WTC11 (cell line): ENCODE data around the gene TMEM254. TPM values are rescaled to one million over a fixed set of nuclear protein-coding genes. Genes with fewer than 3 reads are reported as not detected.
"Not testable (repeated sequence)": the region's sequence is repeated elsewhere in the genome, so short reads cannot be mapped to it uniquely, and the experiment has no call there.

Source experiments
- ATAC-seq: fragments of 200-7000 bp; cut with Tn5 transposase; 2 replicates; pipeline ENCODE4 v1.10.0; 2021; ENCODE audit warnings: mild to moderate bottlenecking, moderate library complexity
- CTCF ChIA-PET: fragments of 300-600 bp; sonication (Branson Sonifier 250); formaldehyde crosslinking; loops from one replicate; lab custom pipeline; 2021; ENCODE audit warnings: antibody characterized with exemption; lab: Charles Lee
- POLR2A ChIA-PET: fragments of 350-600 bp; sonication (Branson Sonifier 250); formaldehyde crosslinking; loops from one replicate; lab custom pipeline; 2021; ENCODE audit warnings: antibody characterized with exemption; lab: Charles Lee
- DNase-seq: peaks from one replicate; pipeline ENCODE4 v3.0.0; 2021; ENCODE audit warnings: low spot score
- H3K27ac Mint-ChIP-seq: 2 replicates; pipeline ENCODE4 v1.8.0; 2021; ENCODE audit warnings: mixed read lengths
- H3K27me3 Mint-ChIP-seq: 2 replicates; pipeline ENCODE4 v1.8.0; 2021; ENCODE audit warnings: low read depth, mild to moderate bottlenecking, moderate library complexity, mixed read lengths
- H3K36me3 Mint-ChIP-seq: 2 replicates; pipeline ENCODE4 v1.8.0; 2021; ENCODE audit warnings: mixed read lengths
- H3K4me1 Mint-ChIP-seq: 2 replicates; pipeline ENCODE4 v1.8.0; 2022; ENCODE audit warnings: mixed read lengths
- H3K4me3 Mint-ChIP-seq: 2 replicates; pipeline ENCODE4 v1.8.0; 2021; ENCODE audit warnings: mild to moderate bottlenecking, moderate library complexity, mixed read lengths
- H3K9me3 Mint-ChIP-seq: 2 replicates; pipeline ENCODE4 v1.8.0; 2021; ENCODE audit warnings: mixed read lengths
- CBFB ChIP-seq: sonication (generic); formaldehyde crosslinking; IDR thresholded peaks from 2 replicates; pipeline ENCODE4 v1.8.1; 2022; ENCODE audit warnings: mild to moderate bottlenecking, low read depth, missing genetic modification reagents
- GABPB1 ChIP-seq: sonication (generic); formaldehyde crosslinking; IDR thresholded peaks from 2 replicates; pipeline ENCODE4 v1.8.1; 2023; ENCODE audit warnings: mild to moderate bottlenecking, missing genetic modification reagents
- HMGXB4 ChIP-seq: sonication (generic); formaldehyde crosslinking; IDR thresholded peaks from 2 replicates; pipeline ENCODE4 v1.8.1; 2023; ENCODE audit warnings: mild to moderate bottlenecking, moderate library complexity, missing genetic modification reagents
- NFATC4 ChIP-seq: fragments of 250-450 bp; sonication (Bioruptor Pico); IDR thresholded peaks from 2 replicates; pipeline ENCODE4 v1.9.0; 2021; ENCODE audit warnings: mild to moderate bottlenecking
- NFYB ChIP-seq: sonication (generic); formaldehyde crosslinking; conservative IDR thresholded peaks from 2 replicates; pipeline ENCODE4 v1.8.0; 2022; ENCODE audit warnings: low read depth, missing genetic modification reagents
- NR3C1 ChIP-seq: sonication (generic); formaldehyde crosslinking; conservative IDR thresholded peaks from 2 replicates; pipeline ENCODE4 v1.8.1; 2023; ENCODE audit warnings: low read depth, mild to moderate bottlenecking, missing genetic modification reagents
- RELA ChIP-seq: sonication (generic); formaldehyde crosslinking; IDR thresholded peaks from 2 replicates; pipeline ENCODE4 v1.8.1; 2022; ENCODE audit warnings: missing genetic modification reagents, mild to moderate bottlenecking, borderline replicate concordance
- ZNF232 ChIP-seq: sonication (generic); formaldehyde crosslinking; IDR thresholded peaks from 2 replicates; pipeline ENCODE4 v1.8.0; 2022; ENCODE audit warnings: mild to moderate bottlenecking, missing genetic modification reagents
- ZNF396 ChIP-seq: fragments of 250-450 bp; sonication (Bioruptor Pico); IDR thresholded peaks from 2 replicates; pipeline ENCODE4 v1.8.0; 2021; ENCODE audit warnings: mild to moderate bottlenecking, moderate library complexity, borderline replicate concordance
- total RNA-seq: library from RNA; stranded (reverse); gene quantifications from 3 replicates; pipeline ENCODE4 v1.2.3, GENCODE V29; 2021
- TF ChIP-seq, protein P1 (sequence below): fragments of 250-450 bp; sonication (Bioruptor Pico); IDR thresholded peaks from 2 replicates; pipeline ENCODE4 v1.9.0; 2021; ENCODE audit warnings: mild to moderate bottlenecking, borderline replicate concordance
- TF ChIP-seq, protein P2 (sequence below): fragments of 250-450 bp; sonication (Bioruptor Pico); IDR thresholded peaks from 2 replicates; pipeline ENCODE4 v2.1.2; 2022; ENCODE audit warnings: mild to moderate bottlenecking, moderate library complexity
- TF ChIP-seq, protein P3 (sequence below): fragments of 250-450 bp; sonication (Bioruptor Pico); IDR thresholded peaks from 2 replicates; pipeline ENCODE4 v1.8.0; 2021; ENCODE audit warnings: mild to moderate bottlenecking
- TF ChIP-seq, protein P4 (sequence below): sonication (generic); formaldehyde crosslinking; IDR thresholded peaks from 2 replicates; pipeline ENCODE4 v1.8.0; 2023; ENCODE audit warnings: missing genetic modification reagents
- TF ChIP-seq, protein P5 (sequence below): fragments of 250-450 bp; sonication (Bioruptor Pico); IDR thresholded peaks from 2 replicates; pipeline ENCODE4 v1.9.0; 2021; ENCODE audit warnings: moderate library complexity, mild to moderate bottlenecking, inconsistent platforms, borderline replicate concordance

TMEM254 gene
- total RNA-seq, 1 experiment from 2014 or later, result 18.5 TPM

- H3K36me3 Mint-ChIP-seq, result no peaks in the 10 kb centered on the region
- no peak for ATAC-seq
- DNase-seq, result no peak
- CTCF ChIA-PET, result interaction anchor here (2.4 to 5.4 kb wide), 2 partner anchors 10 to 86 kb away, joined by 8 to 22 read pairs; no protein-coding TSS in a partner anchor
- no peak for TF ChIP-seq RELA
- no peak for TF ChIP-seq NR3C1
- TF ChIP-seq ZNF396 (CRISPR knock-in tag), result no peak
- POLR2A ChIA-PET, result no interaction called here
- no peak overlapping the region for H3K4me3 Mint-ChIP-seq
- H3K27ac Mint-ChIP-seq, result no peak overlapping the region
- H3K9me3 Mint-ChIP-seq, result no peaks in the 10 kb centered on the region
- H3K4me1 Mint-ChIP-seq, result peaks cover 3% of the 10 kb centered on the region; the same call in 1 of the 2 replicates
- no peaks in the 10 kb centered on the region for H3K27me3 Mint-ChIP-seq
These were observed 21.3 kb upstream of the TMEM254 start for GRCh38 chr10:80057171-80057570.

DNA sequence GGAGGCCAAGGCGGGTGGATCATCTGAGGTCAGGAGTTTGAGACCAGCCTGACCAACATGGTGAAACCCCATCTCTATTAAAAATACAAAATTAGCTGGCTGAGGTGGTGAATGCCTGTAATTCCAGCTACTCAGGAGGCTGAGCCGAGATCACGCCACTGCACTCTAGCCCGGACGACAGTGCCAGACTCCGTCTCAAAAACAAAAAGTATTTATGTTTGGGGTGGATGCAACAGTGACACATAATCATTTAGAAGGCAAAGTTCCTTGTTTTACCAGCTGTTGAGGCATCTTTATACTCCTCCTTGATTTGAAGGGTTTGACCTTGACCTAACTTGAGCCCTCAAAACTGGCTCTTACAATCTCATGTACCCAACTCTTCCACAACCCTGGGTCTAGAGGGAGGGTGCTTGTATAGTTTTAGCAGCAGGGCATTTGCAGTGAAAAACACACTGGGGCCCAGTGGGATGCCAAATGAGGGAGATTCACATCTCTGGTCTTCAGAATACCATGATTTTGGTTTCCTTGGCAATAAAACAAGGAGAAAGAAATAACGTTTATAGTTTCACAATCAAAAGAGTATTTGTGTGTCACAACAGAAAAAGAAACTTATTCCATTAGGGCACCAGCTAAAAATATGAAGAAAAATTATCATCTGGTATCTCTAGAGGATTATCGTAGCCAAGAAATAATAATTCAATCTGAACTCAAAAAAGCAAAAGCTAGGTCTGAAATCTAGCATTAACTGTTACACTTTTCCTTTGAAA is 14.2 kb upstream of the TMEM254 start:
- DNase-seq (no peak), ATAC-seq (no peak)
- TF ChIP-seq, protein P1, sequence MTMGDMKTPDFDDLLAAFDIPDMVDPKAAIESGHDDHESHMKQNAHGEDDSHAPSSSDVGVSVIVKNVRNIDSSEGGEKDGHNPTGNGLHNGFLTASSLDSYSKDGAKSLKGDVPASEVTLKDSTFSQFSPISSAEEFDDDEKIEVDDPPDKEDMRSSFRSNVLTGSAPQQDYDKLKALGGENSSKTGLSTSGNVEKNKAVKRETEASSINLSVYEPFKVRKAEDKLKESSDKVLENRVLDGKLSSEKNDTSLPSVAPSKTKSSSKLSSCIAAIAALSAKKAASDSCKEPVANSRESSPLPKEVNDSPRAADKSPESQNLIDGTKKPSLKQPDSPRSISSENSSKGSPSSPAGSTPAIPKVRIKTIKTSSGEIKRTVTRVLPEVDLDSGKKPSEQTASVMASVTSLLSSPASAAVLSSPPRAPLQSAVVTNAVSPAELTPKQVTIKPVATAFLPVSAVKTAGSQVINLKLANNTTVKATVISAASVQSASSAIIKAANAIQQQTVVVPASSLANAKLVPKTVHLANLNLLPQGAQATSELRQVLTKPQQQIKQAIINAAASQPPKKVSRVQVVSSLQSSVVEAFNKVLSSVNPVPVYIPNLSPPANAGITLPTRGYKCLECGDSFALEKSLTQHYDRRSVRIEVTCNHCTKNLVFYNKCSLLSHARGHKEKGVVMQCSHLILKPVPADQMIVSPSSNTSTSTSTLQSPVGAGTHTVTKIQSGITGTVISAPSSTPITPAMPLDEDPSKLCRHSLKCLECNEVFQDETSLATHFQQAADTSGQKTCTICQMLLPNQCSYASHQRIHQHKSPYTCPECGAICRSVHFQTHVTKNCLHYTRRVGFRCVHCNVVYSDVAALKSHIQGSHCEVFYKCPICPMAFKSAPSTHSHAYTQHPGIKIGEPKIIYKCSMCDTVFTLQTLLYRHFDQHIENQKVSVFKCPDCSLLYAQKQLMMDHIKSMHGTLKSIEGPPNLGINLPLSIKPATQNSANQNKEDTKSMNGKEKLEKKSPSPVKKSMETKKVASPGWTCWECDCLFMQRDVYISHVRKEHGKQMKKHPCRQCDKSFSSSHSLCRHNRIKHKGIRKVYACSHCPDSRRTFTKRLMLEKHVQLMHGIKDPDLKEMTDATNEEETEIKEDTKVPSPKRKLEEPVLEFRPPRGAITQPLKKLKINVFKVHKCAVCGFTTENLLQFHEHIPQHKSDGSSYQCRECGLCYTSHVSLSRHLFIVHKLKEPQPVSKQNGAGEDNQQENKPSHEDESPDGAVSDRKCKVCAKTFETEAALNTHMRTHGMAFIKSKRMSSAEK (CRISPR knock-in tag), result no peak
- TF ChIP-seq, protein P2, sequence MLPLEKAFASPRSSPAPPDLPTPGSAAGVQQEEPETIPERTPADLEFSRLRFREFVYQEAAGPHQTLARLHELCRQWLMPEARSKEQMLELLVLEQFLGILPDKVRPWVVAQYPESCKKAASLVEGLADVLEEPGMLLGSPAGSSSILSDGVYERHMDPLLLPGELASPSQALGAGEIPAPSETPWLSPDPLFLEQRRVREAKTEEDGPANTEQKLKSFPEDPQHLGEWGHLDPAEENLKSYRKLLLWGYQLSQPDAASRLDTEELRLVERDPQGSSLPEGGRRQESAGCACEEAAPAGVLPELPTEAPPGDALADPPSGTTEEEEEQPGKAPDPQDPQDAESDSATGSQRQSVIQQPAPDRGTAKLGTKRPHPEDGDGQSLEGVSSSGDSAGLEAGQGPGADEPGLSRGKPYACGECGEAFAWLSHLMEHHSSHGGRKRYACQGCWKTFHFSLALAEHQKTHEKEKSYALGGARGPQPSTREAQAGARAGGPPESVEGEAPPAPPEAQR (CRISPR knock-in tag), result no peak
- TF ChIP-seq ZNF396 (CRISPR knock-in tag) (no peak), NFATC4 (CRISPR knock-in tag) (no peak), HMGXB4 (CRISPR knock-in tag) (no peak)
- TF ChIP-seq, protein P3, sequence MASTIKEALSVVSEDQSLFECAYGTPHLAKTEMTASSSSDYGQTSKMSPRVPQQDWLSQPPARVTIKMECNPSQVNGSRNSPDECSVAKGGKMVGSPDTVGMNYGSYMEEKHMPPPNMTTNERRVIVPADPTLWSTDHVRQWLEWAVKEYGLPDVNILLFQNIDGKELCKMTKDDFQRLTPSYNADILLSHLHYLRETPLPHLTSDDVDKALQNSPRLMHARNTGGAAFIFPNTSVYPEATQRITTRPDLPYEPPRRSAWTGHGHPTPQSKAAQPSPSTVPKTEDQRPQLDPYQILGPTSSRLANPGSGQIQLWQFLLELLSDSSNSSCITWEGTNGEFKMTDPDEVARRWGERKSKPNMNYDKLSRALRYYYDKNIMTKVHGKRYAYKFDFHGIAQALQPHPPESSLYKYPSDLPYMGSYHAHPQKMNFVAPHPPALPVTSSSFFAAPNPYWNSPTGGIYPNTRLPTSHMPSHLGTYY (CRISPR knock-in tag), result no peak
- TF ChIP-seq, protein P4, sequence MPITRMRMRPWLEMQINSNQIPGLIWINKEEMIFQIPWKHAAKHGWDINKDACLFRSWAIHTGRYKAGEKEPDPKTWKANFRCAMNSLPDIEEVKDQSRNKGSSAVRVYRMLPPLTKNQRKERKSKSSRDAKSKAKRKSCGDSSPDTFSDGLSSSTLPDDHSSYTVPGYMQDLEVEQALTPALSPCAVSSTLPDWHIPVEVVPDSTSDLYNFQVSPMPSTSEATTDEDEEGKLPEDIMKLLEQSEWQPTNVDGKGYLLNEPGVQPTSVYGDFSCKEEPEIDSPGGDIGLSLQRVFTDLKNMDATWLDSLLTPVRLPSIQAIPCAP (CRISPR knock-in tag), result no peak
- Mint-ChIP-seq H3K36me3 (peaks cover 14% of the 10 kb centered on the region), H3K27ac (no peak overlapping the region), H3K4me3 (no peak overlapping the region), H3K4me1 (no peaks in the 10 kb centered on the region), H3K9me3 (peaks cover 13% of the 10 kb centered on the region), H3K27me3 (peaks cover 4% of the 10 kb centered on the region)
- ChIA-PET POLR2A (interaction anchor here (1.1 kb wide), 1 partner anchor 15 kb away, joined by 3 read pairs; the partner anchor contains the start of gene TMEM254), CTCF (no interaction called here)

GRCh38 chr10:80066809-80067208 is 11.7 kb upstream of the TMEM254 start:
- H3K27me3 Mint-ChIP-seq, result peaks cover 4% of the 10 kb centered on the region
- no peak for TF ChIP-seq GABPB1 (CRISPR knock-in tag)
- no peak for TF ChIP-seq NFYB (CRISPR knock-in tag)
- TF ChIP-seq CBFB (CRISPR knock-in tag), result no peak
- TF ChIP-seq ZNF232 (CRISPR knock-in tag), result no peak
- TF ChIP-seq, protein P5, sequence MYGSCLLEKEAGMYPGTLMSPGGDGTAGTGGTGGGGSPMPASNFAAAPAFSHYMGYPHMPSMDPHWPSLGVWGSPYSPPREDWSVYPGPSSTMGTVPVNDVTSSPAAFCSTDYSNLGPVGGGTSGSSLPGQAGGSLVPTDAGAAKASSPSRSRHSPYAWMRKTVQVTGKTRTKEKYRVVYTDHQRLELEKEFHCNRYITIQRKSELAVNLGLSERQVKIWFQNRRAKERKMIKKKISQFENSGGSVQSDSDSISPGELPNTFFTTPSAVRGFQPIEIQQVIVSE (CRISPR knock-in tag), result no peak
- peaks cover 15% of the 10 kb centered on the region for H3K36me3 Mint-ChIP-seq
- DNase-seq (no peak), ATAC-seq (no peak)
- peaks cover 13% of the 10 kb centered on the region for H3K9me3 Mint-ChIP-seq
- H3K4me1 Mint-ChIP-seq, result peaks cover 20% of the 10 kb centered on the region
- ChIA-PET CTCF (no interaction called here), POLR2A (no interaction called here)
- H3K27ac Mint-ChIP-seq, result no peak overlapping the region
- no peak overlapping the region for H3K4me3 Mint-ChIP-seq

GRCh38 chr10:80067821-80068220 is 10.6 kb upstream of the TMEM254 start:
- not testable (repeated sequence) for H3K27me3 Mint-ChIP-seq, ATAC-seq
- CTCF ChIA-PET, result interaction anchor here (0.6 kb wide), 1 partner anchor 9 kb away, joined by 5 read pairs; no protein-coding TSS in a partner anchor

More at GRCh38 chr10:80067821-80068220, 10.6 kb upstream of the TMEM254 start:
- not testable (repeated sequence) for H3K27ac Mint-ChIP-seq, H3K4me3 Mint-ChIP-seq, DNase-seq
- Mint-ChIP-seq H3K9me3 (peaks cover 13% of the 10 kb centered on the region), H3K4me1 (peaks cover 20% of the 10 kb centered on the region), H3K36me3 (peaks cover 15% of the 10 kb centered on the region)
- POLR2A ChIA-PET, result interaction anchor here (0.6 kb wide), 1 partner anchor 38 kb away, joined by 3 read pairs; no protein-coding TSS in a partner anchor
